NCI-H526 treated with DMSO at 0.1 percent for 48 hours (cell line): Measurements from ENCODE around the gene FAF1.

Source experiments
- DNase-seq: peaks from one replicate; lab custom pipeline; 2025; lab: John Stamatoyannopoulos, UW

The FAF1 gene

GRCh38 chr1:50426702-50427085 lies 533.4 kb downstream of the FAF1 start:
- DNase-seq = no peak

GRCh38 chr1:50426108-50426700 lies 533.9 kb downstream of the FAF1 start:
- DNase-seq = no peak

DNA sequence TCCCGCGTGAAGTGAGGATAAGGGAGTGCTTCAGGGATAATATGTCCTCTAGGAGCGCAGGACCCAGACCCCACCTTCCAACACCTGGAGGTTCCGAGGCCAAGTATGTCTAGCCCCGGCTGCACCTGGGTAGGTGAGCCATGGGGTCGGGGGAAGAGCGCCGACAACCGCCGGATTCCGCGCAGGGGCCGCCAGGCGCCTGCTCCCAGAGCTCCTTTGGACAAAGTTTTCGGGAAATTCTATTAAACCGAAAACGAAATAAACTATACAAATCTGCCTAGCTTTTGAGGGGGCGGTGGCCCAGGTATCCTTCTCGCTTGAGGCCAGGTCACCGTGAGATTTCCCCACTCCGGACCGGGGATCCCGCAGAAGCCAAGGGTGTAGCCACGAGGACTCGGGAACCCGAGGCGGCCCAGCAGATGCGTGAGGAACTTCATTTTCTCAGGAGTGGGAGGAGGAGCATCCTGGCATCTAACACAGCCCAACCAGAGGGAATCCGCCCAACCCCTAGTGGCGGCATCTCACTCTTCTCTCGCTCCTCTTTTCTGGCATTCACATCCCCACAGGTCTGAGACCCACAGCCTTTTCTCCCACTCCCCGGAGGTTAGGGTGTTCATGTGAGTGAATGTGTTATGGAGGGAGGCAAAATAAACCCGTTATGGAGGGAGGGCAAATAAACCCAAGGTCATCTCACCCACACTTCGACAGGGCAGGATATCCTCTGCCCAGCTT lies 534.5 kb downstream of the FAF1 start:
- DNase-seq = peak; percentile 21

DNA sequence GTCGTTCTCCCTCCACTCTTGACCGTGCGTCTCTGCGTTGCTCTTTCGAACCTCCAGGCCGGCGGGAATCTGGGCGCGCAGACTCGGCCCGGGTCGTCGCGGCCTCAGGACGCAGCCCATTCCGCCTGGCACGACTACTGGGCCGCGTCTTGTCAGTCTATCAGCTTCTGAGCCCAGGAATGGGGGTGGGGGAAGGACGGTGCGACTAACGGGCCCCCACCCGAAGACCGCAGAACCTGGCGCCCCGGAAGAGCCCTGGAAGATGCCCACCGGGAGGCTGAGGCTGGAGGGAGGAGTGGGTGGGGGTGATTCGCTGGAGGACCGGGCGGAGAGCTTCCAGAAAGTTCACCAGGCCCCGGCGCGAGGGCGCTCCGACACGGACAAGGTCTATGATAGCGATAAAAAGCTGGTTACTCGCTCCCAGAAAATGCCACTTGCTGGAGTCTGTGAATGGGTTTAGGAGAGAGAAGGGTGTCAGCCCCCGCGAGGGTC lies 535.1 kb downstream of the FAF1 start:
- no peak for DNase-seq

- DNase-seq = no peak
These were observed 535.8 kb downstream of the FAF1 start for GRCh38 chr1:50424045-50424883.

- DNase-seq = no peak
These were observed 536.4 kb downstream of the FAF1 start for GRCh38 chr1:50423670-50424000.

DNA sequence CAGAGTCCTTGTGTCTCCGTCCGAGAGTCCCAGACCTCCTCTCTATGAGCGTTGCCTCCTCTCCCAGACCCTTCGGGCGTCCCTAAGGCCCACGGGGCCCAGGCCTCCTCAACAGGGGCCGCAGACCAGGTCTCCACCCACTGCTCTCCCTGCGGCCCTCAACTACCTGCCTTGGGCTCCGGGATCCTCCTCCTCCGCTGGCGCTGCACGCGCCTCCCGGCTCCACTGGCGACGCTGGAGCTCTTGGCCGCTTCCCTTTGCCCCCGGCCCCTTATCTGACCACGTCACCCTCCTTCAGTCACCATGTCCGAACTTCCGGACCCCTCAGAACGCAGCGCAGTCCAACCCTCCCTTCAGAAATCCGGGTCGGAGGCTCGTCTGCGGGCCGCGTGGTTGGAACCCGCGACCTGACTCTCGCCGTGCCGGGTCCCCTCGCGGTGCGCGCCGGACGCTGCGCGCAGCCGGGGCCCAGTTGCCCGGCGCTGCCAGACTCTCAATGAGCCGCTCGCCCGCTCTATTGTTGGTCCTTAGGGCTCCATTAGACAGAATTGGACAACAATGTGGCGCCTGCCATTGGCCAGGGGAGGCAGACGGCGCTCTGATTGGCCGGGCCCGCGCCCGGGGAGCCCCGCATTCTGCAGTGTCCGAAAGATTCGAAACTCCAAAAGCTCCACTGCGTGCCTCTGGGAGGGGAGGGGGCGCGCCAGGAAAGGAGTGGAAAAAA lies 537.0 kb downstream of the FAF1 start, which contains the start of gene DMRTA2:
DMRTA2 (minus strand) TSS at position 498 of the 724 bp plus-strand sequence. CDS start 1,907 bp downstream, outside the sequence.
- peak; percentile 38 for DNase-seq

GRCh38 chr1:50422675-50422945 lies 537.5 kb downstream of the FAF1 start:
- no peak for DNase-seq

- no peak for DNase-seq
These were observed 538.0 kb downstream of the FAF1 start for GRCh38 chr1:50421768-50422674.

GRCh38 chr1:50421366-50421748 lies 538.7 kb downstream of the FAF1 start:
- no peak for DNase-seq

DNA sequence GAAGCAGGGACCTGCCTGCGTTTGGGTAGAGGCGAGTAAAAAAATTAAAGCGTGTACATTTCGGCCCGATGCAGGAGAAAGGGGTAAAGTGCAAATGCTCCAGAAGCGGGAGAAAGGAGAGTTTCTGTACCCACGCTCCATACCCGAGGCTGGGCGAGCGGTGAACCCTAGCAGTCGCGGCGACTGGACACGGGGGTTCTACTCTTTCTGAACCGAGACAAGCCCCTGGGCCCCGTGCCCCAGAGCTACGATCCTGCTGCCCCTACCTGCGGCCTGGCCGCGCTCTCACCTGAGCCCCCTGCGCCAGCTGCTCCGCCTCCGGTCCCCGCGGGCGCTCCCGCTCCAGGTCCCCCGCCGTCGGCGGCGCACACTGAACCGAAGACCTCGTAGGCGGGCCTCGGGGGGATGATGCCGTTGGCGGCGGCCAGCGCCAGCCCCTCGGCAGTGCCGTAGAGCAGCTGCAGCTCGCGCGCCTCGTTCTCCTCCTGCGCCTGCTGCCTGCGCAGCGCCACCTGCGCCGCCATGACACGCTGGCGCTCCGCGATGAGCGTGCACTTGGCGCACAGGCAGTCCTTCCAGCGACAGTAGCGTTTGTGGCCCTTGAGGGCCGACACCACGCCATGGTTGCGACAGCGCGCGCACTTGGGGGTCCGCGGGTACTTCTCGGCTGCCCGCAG lies 539.2 kb downstream of the FAF1 start:
- no peak for DNase-seq

DNA sequence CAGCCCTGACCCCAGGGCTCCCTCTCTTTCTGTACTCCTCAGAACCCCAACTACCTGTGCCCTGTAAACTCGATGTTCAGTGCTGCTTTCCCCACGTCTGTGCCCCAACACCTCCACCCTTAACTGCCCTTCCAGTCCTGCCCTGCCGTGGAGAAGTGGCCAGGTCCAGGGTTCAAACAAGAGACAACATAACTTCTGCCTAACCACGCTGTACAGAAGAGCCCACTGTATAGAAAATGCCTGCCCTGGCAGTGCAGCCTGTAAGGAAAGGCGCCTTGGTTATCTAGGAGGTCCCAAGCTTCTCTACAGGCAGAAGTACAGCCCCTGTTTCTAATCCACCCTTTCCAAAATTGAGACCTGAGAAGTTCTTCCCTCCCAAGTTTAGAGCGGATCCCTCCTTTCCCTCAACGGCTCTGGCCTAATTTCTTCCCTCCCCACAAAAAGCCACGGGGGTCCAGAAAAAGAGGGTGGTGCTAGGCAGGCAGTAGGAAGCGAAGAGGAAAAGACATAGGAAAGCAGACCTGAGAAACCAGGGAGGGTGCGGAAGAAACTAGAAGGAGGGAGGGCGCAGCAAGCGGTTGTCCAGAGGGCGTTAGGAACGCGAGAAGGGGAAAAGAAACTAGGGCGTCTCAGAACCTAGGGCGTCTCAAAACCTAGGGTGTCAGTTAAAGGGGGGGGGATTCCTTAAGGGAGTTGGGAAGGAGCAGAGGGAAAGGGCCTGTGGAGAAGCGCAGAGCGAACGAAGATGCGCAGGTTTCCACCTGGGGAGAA lies 540.0 kb downstream of the FAF1 start:
- DNase-seq = no peak

DNA sequence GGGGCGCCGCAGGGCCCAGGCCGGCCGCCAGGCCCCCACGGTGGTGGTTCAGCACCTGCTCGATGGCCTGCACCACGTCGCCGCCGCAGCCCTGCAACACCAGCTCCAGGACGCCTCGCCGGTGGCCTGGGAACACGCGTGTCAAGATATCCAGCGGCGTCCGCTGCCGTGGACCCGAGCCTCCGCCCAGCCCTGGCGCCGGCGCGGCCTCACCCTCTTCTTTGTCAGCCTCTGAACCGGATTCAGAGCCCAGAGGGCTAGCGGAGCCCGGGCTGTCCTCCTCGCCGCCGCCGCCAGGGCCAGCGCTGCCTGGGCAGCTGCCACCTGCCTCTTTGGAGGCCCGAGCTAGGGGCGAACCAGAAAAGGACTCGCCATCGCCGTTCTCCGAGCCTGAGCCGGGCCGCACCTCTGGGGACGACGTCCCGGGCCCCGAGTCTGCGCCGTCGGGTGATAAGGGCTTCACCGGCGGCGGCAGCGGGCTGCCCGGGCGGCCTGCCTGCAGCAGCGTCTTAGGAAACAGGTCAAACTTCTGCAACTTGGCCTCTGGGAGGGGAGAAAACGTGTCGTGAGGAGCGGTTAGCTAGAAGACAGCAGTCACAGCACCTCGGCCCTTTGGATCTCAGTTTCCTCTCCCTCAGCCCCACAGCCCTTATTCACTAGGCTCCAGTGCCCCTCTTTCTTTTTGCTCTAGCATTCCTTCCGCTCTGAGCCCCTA lies 540.7 kb downstream of the FAF1 start:
- DNase-seq = no peak

DNA sequence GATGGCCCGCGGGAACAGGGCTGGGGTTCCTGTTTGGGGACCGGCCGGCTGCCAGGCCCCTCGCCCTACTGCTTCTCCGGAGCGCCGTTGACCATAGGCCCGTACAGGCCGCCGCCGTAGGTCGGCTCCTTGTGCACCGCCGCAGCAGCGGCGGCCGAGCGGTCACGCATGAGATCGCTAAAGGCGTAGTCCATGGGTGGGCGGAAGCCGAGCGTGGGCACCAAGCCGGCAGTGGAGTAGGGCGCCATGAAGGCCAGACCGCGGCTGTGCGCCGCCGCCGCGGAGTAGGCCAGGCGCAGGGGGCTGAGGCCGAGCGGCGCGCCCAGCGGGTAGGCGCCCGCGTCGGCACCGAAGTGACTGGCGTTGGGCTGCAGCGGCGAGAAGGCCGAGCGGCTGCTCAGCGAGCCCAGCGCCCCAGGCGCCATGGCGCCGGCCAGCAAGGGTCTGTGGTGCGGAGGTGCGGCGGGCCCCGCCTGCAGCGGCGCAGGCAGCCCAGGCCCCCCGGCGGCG lies 541.4 kb downstream of the FAF1 start:
- no peak for DNase-seq

DNA sequence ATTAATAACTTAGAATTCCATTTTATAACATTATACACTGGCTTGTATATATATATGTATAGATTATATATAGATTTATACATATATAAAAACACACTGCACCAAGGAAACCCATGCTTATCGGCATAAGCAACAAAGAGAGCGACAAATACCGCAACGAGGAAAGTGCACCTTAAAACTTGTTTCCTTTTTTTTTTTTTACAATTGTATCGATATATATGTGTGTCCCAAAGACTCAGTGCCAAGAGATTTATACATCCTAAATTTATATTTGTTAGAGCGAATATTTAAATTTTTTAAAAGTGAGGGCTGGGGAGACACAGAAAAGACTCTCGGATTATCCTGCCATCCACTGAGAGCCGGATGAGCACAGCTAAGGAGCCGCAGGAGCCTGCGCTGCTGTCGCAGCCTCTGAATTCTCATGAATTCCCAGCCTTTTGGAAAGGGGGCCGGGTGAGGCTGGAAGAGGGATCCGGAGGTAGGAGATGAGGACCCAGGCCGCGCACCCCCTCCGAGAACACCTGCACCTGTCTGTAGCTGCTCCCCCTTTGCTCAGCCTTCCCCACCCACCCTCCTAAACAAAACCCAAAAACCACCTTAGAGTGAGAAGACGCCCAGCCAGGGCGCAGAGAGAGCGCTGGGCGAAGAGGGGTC lies 542.0 kb downstream of the FAF1 start:
- DNase-seq = no peak

GRCh38 chr1:50417507-50417906 lies 542.6 kb downstream of the FAF1 start:
- no peak for DNase-seq

DNA sequence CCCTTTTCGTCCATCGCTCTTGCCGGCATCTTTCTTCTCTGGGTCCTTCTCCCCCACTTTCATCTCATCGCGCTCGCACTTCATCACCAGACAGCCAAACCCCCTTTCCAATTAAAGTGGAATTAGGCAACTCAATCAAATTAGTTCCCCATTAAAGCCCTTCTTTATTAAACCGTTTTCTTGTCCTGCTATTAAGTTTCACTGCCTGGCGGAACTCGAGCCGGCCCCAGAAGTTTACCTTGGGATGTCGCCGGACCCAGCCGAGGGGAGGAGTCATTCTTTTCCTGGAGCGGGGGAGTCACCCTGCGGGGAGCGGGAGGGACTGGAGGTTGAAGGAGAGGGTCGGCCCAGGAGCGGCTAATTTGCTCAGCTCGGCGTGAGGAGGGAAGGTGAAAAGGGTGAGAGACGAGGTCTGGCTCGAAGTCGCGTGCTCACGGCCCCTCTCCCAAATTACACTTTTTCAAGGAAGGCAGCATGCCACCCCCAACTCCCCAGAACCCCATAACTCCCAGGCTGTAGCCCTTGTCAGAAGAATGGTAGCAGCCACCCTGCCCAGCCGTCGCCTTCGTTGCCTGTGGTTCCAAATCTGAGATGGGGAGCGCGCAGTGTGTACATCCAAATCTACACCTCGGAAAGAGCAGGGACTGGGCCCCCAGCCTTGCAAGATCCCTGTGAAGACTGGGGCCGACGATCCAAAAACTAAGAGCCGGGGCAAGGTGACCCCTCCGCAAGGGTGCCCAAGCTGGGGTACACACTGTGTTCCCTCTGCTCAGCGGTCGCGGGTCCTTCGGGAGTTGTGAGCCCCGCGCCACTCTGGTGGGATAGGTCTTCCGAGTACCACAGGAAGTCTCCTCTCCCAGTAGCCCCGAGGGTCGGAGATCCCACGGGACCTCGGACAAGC lies 543.3 kb downstream of the FAF1 start:
- no peak for DNase-seq

- no peak for DNase-seq
These were observed 543.9 kb downstream of the FAF1 start for GRCh38 chr1:50416150-50416527.
